ENCODE data around the gene CCDC87.

CCDC87 gene

GRCh38 chr11:66561178-66561974 lies 31.5 kb downstream of the CCDC87 start:
- Histone ChIP-seq H3K9me3 (ENCODE audit: control insufficient read depth, insufficient read depth, low read length) (no peaks in the 10 kb centered on the region), H3K36me3 (ENCODE audit: insufficient read depth, low read length) (no peaks in the 10 kb centered on the region), H3K9ac (ENCODE audit: low read depth, low read length) (no peak overlapping the region), H3K4me1 (ENCODE audit: insufficient read depth, low read length) (no peaks in the 10 kb centered on the region)

GRCh38 chr11:66559866-66560676 lies 32.8 kb downstream of the CCDC87 start:
- H3K9me3 ChIP-seq (ENCODE audit: control insufficient read depth, insufficient read depth, low read length) = no peaks in the 10 kb centered on the region
- H3K4me1 ChIP-seq (ENCODE audit: insufficient read depth, low read length) = no peaks in the 10 kb centered on the region
- H3K9ac ChIP-seq (ENCODE audit: low read depth, low read length) = no peak overlapping the region
- H3K36me3 ChIP-seq (ENCODE audit: insufficient read depth, low read length) = no peaks in the 10 kb centered on the region

GRCh38 chr11:66559142-66559865 lies 33.6 kb downstream of the CCDC87 start:
- Histone ChIP-seq H3K36me3 (ENCODE audit: insufficient read depth, low read length) (no peaks in the 10 kb centered on the region), H3K4me1 (ENCODE audit: insufficient read depth, low read length) (no peaks in the 10 kb centered on the region), H3K9me3 (ENCODE audit: control insufficient read depth, insufficient read depth, low read length) (no peaks in the 10 kb centered on the region), H3K9ac (ENCODE audit: low read depth, low read length) (no peak overlapping the region)

GRCh38 chr11:66557733-66558326 lies 35.0 kb downstream of the CCDC87 start:
- no peaks in the 10 kb centered on the region for H3K9me3 ChIP-seq (ENCODE audit: control insufficient read depth, insufficient read depth, low read length)
- H3K9ac ChIP-seq (ENCODE audit: low read depth, low read length) = no peak overlapping the region
- H3K36me3 ChIP-seq (ENCODE audit: insufficient read depth, low read length) = no peaks in the 10 kb centered on the region
- H3K4me1 ChIP-seq (ENCODE audit: insufficient read depth, low read length) = no peaks in the 10 kb centered on the region

GRCh38 chr11:66556086-66556485 lies 36.8 kb downstream of the CCDC87 start:
- Histone ChIP-seq H3K9me3 (ENCODE audit: control insufficient read depth, insufficient read depth, low read length) (no peaks in the 10 kb centered on the region), H3K36me3 (ENCODE audit: insufficient read depth, low read length) (no peaks in the 10 kb centered on the region), H3K4me1 (ENCODE audit: insufficient read depth, low read length) (no peaks in the 10 kb centered on the region), H3K9ac (ENCODE audit: low read depth, low read length) (no peak overlapping the region)

GRCh38 chr11:66555416-66555815 lies 37.4 kb downstream of the CCDC87 start:
- Histone ChIP-seq H3K36me3 (ENCODE audit: insufficient read depth, low read length) (no peaks in the 10 kb centered on the region), H3K9me3 (ENCODE audit: control insufficient read depth, insufficient read depth, low read length) (no peaks in the 10 kb centered on the region), H3K9ac (ENCODE audit: low read depth, low read length) (no peak overlapping the region), H3K4me1 (ENCODE audit: insufficient read depth, low read length) (no peaks in the 10 kb centered on the region)

DNA sequence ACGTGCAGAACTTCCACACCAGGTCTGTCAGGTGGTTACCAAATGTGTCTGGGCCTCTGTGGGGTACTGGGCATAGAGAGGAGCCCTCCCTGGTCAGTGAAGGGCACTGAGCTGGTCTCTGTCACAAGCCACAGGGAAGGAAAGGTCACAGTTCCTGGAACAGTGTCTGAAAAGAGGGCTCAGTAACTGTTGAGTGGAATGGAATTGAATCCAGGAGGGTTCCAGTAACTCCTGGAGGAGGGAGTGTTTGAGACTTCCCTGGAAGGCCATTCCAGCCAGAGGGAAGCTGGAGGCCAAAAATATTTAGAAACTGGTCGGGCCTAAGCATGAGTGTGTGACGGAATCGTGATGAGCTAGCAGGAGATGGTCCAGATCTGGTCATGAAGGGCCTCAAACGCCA lies 38.3 kb downstream of the CCDC87 start:
- H3K36me3 ChIP-seq (ENCODE audit: insufficient read depth, low read length) = no peaks in the 10 kb centered on the region
- H3K4me1 ChIP-seq (ENCODE audit: insufficient read depth, low read length) = no peaks in the 10 kb centered on the region
- no peak overlapping the region for H3K9ac ChIP-seq (ENCODE audit: low read depth, low read length)
- H3K9me3 ChIP-seq (ENCODE audit: control insufficient read depth, insufficient read depth, low read length) = no peaks in the 10 kb centered on the region

- Histone ChIP-seq H3K9me3 (ENCODE audit: control insufficient read depth, insufficient read depth, low read length) (no peaks in the 10 kb centered on the region), H3K4me1 (ENCODE audit: insufficient read depth, low read length) (peaks cover 18% of the 10 kb centered on the region), H3K9ac (ENCODE audit: low read depth, low read length) (no peak overlapping the region), H3K36me3 (ENCODE audit: insufficient read depth, low read length) (no peaks in the 10 kb centered on the region)
Measured at GRCh38 chr11:66550887-66551286, 42.0 kb downstream of the CCDC87 start.

GRCh38 chr11:66549696-66550095 lies 43.2 kb downstream of the CCDC87 start:
- Histone ChIP-seq H3K36me3 (ENCODE audit: insufficient read depth, low read length) (no peaks in the 10 kb centered on the region), H3K4me1 (ENCODE audit: insufficient read depth, low read length) (peaks cover 18% of the 10 kb centered on the region), H3K9me3 (ENCODE audit: control insufficient read depth, insufficient read depth, low read length) (no peaks in the 10 kb centered on the region), H3K9ac (ENCODE audit: low read depth, low read length) (no peak overlapping the region)

GRCh38 chr11:66548774-66549630 lies 43.9 kb downstream of the CCDC87 start:
- Histone ChIP-seq H3K4me1 (ENCODE audit: insufficient read depth, low read length) (peaks cover 22% of the 10 kb centered on the region), H3K36me3 (ENCODE audit: insufficient read depth, low read length) (no peaks in the 10 kb centered on the region), H3K9ac (ENCODE audit: low read depth, low read length) (no peak overlapping the region), H3K9me3 (ENCODE audit: control insufficient read depth, insufficient read depth, low read length) (no peaks in the 10 kb centered on the region)

DNA sequence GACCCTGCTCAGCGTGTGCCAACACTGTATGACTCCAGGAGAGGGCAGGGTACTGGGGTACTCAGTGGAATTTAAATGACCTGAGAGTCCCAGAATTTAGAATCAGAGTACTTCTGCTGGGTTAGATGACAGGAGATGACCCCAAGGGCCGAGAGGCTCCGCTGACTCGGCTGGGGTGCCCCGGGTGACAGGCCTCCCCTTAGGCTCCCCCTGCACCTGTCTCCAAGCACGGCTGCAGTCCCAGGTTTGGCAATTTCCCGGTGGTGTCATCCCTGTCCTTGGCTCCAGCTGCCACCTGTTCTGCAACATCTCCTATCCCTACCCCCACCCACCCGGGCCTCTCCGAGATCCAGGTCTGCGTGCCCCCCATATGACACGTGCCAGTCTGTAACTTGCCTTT lies 44.8 kb downstream of the CCDC87 start:
- H3K36me3 ChIP-seq (ENCODE audit: insufficient read depth, low read length) = no peaks in the 10 kb centered on the region
- no peaks in the 10 kb centered on the region for H3K9me3 ChIP-seq (ENCODE audit: control insufficient read depth, insufficient read depth, low read length)
- H3K4me1 ChIP-seq (ENCODE audit: insufficient read depth, low read length) = peaks cover 29% of the 10 kb centered on the region
- H3K9ac ChIP-seq (ENCODE audit: low read depth, low read length) = no peak overlapping the region

- peaks cover 29% of the 10 kb centered on the region for H3K4me1 ChIP-seq (ENCODE audit: insufficient read depth, low read length)
- H3K9me3 ChIP-seq (ENCODE audit: control insufficient read depth, insufficient read depth, low read length) = no peaks in the 10 kb centered on the region
- H3K36me3 ChIP-seq (ENCODE audit: insufficient read depth, low read length) = no peaks in the 10 kb centered on the region
- peak overlapping the region; percentile 31; the same call in 1 of the 2 replicates for H3K9ac ChIP-seq (ENCODE audit: low read depth, low read length)
Measured at GRCh38 chr11:66547662-66548009, 45.2 kb downstream of the CCDC87 start.

DNA sequence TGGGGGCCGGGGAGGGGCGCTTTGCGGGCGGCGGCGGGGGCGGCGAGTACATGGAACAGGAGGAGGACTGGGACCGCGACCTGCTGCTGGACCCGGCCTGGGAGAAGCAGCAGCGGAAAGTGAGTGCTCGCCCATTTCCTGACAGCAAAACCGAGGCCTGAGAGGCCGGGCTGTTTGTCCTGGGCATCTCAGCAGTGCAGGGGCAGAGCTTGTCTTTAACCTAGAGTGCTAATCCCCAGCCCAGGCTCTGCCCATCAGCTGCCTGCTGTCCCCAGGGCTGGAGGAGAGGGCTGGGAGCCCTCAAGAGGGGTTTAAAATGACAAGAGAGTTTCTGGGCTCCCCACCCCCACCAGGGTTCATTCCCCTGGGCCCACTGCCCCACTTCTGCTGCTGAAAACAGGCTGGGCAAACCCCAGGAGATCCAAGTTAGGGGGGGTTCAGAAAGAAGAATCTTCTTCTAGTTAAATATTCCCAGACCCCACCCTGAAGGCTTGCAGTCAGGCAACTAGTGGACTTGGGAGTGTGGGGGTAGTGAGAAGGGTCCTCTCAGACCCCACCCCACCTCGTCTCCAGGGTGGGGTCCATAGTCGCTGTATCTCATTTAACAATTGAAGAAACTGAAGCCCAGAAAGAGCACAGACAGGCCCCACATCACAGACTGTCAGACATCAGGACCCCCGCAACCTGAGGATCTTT lies 45.7 kb downstream of the CCDC87 start:
- H3K9me3 ChIP-seq (ENCODE audit: control insufficient read depth, insufficient read depth, low read length) = no peaks in the 10 kb centered on the region
- H3K9ac ChIP-seq (ENCODE audit: low read depth, low read length) = peak overlapping the region; percentile 31
- no peaks in the 10 kb centered on the region for H3K36me3 ChIP-seq (ENCODE audit: insufficient read depth, low read length)
- peaks cover 29% of the 10 kb centered on the region for H3K4me1 ChIP-seq (ENCODE audit: insufficient read depth, low read length)
